ENCODE results near the gene RNF113B.

- TF ChIP-seq ZNF274 (IDR thresholded peaks at IDR 0.05; ENCODE audit: low read depth, low read length) (no peak), SUZ12 (IDR thresholded peaks at IDR 0.05; ENCODE audit: extremely low read depth, insufficient read depth, insufficient read length) (no peak)
Measured at GRCh38 chr13:98181111-98181815, 4.2 kb upstream of the RNF113B start.
